ENCODE data around the gene SNORC.

GRCh38 chr2:232879618-232880494, 9.8 kb downstream of the SNORC start:
- no peak for TF ChIP-seq CTCF (IDR thresholded peaks at IDR 0.05)
- no peak for TF ChIP-seq POLR2A (IDR thresholded peaks at IDR 0.05)

Measured in right lobe of liver (tissue), 4 donors.